ENCODE results near the gene NACC1. TPM values are rescaled to one million over a fixed set of nuclear protein-coding genes. Genes with fewer than 3 reads are reported as not detected.

Gene NACC1
- polyA plus RNA-seq, 2 of the 4 experiments (the other 2 are of a cell fraction): 26.1 to 37.9 TPM

- WGBS (ENCODE audit: missing lambda C conversion rate): under 1% methylated on average over 25 of the region's 51 CpGs
- DNase-seq (ENCODE audit: low read depth in 1 of 2, low spot score in 1 of 2) (peak; percentile 91 to 93), FAIRE-seq (no peak), ATAC-seq (peak; percentile 71 to 75)
- H3K9me3 ChIP-seq: no peaks in the 10 kb centered on the region
- POLR2A ChIA-PET: no interaction called here
- no peak for TF ChIP-seq TFCP2L1 (CRISPR knock-in tag; IDR thresholded peaks at IDR 0.05)
- TF ChIP-seq GATA3 (IDR thresholded peaks at IDR 0.05; ENCODE audit: borderline replicate concordance): no peak
- no peak for TF ChIP-seq ZC3H11A (IDR thresholded peaks at IDR 0.05)
- TF ChIP-seq ESRRA (IDR thresholded peaks at IDR 0.05; ENCODE audit: borderline replicate concordance, low read length): no peak
- peak; percentile 60 for TF ChIP-seq ZFP36 (IDR thresholded peaks at IDR 0.05; ENCODE audit: borderline replicate concordance, partially characterized antibody)
- TF ChIP-seq USF2 (IDR thresholded peaks at IDR 0.05): peak; percentile 77
- TF ChIP-seq MAFK (IDR thresholded peaks at IDR 0.05; ENCODE audit: partially characterized antibody): peak; percentile 81
- no peak for TF ChIP-seq RAD21 (conservative IDR thresholded peaks at IDR 0.05 in 1 of 2, IDR thresholded peaks at IDR 0.05 in 1 of 2)
- TF ChIP-seq SMC3 (IDR thresholded peaks at IDR 0.05): no peak
- no peak for TF ChIP-seq ZNF302 (CRISPR knock-in tag; IDR thresholded peaks at IDR 0.05)
- TF ChIP-seq MAZ (IDR thresholded peaks at IDR 0.05; ENCODE audit: borderline replicate concordance, low read depth, low read length): no peak
- TF ChIP-seq NR3C1 (IDR thresholded peaks at IDR 0.05): no peak
- peak; percentile 46 for TF ChIP-seq POLR2A (IDR thresholded peaks at IDR 0.05; ENCODE audit: low read length)
- 0 out of 2 replicates have a peak, but pooled peaks have one; percentile 26 for TF ChIP-seq E2F6 (IDR thresholded peaks at IDR 0.05; ENCODE audit: borderline replicate concordance, low read depth)
- TF ChIP-seq MAX (IDR thresholded peaks at IDR 0.05): peak; percentile 94
- no peak for TF ChIP-seq HOXA7 (CRISPR knock-in tag; IDR thresholded peaks at IDR 0.05)
- TF ChIP-seq HMGXB4 (CRISPR knock-in tag; IDR thresholded peaks at IDR 0.05; ENCODE audit: borderline replicate concordance): no peak
- TF ChIP-seq JUN (IDR thresholded peaks at IDR 0.05): peak; percentile 59 to 68; a peak in 4 of 5 replicates
- TF ChIP-seq RCOR1 (IDR thresholded peaks at IDR 0.05; ENCODE audit: low read depth, low read length): peak; percentile 73; the same call in 1 of the 2 replicates
- TF ChIP-seq HDAC2 (IDR thresholded peaks at IDR 0.05): peak; percentile 73; the same call in 1 of the 2 replicates
- peak; percentile 99 for TF ChIP-seq KDM5A (IDR thresholded peaks at IDR 0.05)
- peak; percentile 99 for TF ChIP-seq KDM1A (IDR thresholded peaks at IDR 0.05; ENCODE audit: low read depth)
- TF ChIP-seq CHD2 (IDR thresholded peaks at IDR 0.05; ENCODE audit: low read length, partially characterized antibody): no peak
- no peak for TF ChIP-seq FOSL2 (IDR thresholded peaks at IDR 0.05)
- no peak for TF ChIP-seq FOSL2 (CRISPR knock-in tag; IDR thresholded peaks at IDR 0.05)
- TF ChIP-seq CHD4 (IDR thresholded peaks at IDR 0.05; ENCODE audit: borderline replicate concordance): peak; percentile 71; the same call in 1 of the 2 replicates
- H3K4me2 ChIP-seq: peak within 1 kb of the TSS; percentile 96
- peak within 1 kb of the TSS; percentile 100 for H3K4me3 ChIP-seq
- peak within 1 kb of the TSS; percentile 79 to 99 for H3K27ac ChIP-seq
- H3K4me1 ChIP-seq: peaks cover 25% of the 10 kb centered on the region
- CTCF ChIA-PET: interaction anchor here (0.5 to 1.9 kb wide), 6 partner anchors 23 to 151 kb away, joined by 3 to 8 read pairs (median 4); partner anchors contain the start of genes IER2 and STX10
Measured at GRCh38 chr19:13116282-13117175, 1.5 kb upstream of the NACC1 start, which contains the start of gene TRMT1. Gene TRMT1, minus strand, starts transcription at chr19:13116740. Its CDS starts 341 bp downstream, at chr19:13116399.
